Fibroblast of the aortic adventitia (primary cell): ENCODE data around the gene DGAT2. TPM values are rescaled to one million over a fixed set of nuclear protein-coding genes. Genes with fewer than 3 reads are reported as not detected.
A peak's percentile ranks its signal among the peaks of the same experiment; 100 is the strongest.

Experiments used
- DNase-seq: peaks from one replicate; pipeline ENCODE4 v3.0.0-alpha.2; 2010; ENCODE audit warnings: low read depth
- H3K4me3 ChIP-seq: 2 replicates; pipeline ENCODE4 v1.5.1; 2011; ENCODE audit warnings: low read depth, mild to moderate bottlenecking, control low read depth, low read length, moderate library complexity
- total RNA-seq: library from RNA; depleted of rRNA; stranded (reverse); fragments of >200 nt; gene quantifications from 2 replicates; pipeline ENCODE4 v1.2.3, GENCODE V29; 2012; ENCODE audit warnings: low replicate concordance
- TF ChIP-seq, protein P1 (sequence below): IDR thresholded peaks from 2 replicates; pipeline ENCODE4 v1.5.1; 2011; ENCODE audit warnings: mild to moderate bottlenecking, low read length, control low read depth, inconsistent platforms; ENCODE audit not compliant: insufficient read depth

Gene DGAT2
- total RNA-seq, 1 donor, result 13.4 TPM

DNA sequence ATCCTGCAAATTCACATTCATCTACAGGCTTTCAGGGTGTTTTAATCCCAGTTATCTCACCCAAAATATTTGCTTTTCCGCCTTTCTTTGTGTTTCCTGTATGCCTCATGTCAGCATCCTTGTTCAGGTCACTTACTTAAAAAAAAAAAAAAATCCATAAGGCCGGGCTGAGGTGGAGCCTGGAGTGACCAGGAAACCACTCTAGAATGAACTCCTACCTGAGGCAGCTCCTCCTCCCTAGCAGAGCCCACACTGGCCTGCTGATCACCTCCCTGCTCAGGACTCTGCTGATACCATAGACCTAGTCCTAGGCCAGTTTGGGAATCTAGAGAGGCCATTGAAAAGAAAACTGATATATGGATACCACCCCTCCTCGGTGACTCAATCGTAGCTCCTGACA lies 8.7 kb upstream of the DGAT2 start:
- DNase-seq, result no peak
- TF ChIP-seq, protein P1, sequence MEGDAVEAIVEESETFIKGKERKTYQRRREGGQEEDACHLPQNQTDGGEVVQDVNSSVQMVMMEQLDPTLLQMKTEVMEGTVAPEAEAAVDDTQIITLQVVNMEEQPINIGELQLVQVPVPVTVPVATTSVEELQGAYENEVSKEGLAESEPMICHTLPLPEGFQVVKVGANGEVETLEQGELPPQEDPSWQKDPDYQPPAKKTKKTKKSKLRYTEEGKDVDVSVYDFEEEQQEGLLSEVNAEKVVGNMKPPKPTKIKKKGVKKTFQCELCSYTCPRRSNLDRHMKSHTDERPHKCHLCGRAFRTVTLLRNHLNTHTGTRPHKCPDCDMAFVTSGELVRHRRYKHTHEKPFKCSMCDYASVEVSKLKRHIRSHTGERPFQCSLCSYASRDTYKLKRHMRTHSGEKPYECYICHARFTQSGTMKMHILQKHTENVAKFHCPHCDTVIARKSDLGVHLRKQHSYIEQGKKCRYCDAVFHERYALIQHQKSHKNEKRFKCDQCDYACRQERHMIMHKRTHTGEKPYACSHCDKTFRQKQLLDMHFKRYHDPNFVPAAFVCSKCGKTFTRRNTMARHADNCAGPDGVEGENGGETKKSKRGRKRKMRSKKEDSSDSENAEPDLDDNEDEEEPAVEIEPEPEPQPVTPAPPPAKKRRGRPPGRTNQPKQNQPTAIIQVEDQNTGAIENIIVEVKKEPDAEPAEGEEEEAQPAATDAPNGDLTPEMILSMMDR, result no peak
- no peak overlapping the region for H3K4me3 ChIP-seq

DNA sequence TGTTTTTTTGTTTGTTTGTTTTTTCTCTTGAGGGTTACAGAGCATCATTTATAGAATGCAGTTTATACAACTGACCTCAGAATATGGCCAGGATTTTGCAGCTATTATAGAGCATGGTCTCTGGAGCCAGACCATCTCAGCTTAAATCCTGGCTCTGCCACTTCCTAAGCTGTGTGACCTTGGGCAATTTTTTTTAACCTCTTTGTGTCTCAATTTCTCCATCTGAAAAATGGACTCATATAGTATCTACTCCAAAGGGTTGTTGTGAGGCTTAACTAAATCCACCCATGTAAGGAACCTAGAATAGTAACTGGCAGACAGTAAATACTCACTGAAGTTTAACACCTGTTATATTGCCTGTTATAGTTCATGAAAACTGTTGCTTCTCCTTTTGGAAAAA lies 8.3 kb upstream of the DGAT2 start:
- TF ChIP-seq, protein P1, result no peak
- no peak overlapping the region for H3K4me3 ChIP-seq
- DNase-seq, result no peak

DNA sequence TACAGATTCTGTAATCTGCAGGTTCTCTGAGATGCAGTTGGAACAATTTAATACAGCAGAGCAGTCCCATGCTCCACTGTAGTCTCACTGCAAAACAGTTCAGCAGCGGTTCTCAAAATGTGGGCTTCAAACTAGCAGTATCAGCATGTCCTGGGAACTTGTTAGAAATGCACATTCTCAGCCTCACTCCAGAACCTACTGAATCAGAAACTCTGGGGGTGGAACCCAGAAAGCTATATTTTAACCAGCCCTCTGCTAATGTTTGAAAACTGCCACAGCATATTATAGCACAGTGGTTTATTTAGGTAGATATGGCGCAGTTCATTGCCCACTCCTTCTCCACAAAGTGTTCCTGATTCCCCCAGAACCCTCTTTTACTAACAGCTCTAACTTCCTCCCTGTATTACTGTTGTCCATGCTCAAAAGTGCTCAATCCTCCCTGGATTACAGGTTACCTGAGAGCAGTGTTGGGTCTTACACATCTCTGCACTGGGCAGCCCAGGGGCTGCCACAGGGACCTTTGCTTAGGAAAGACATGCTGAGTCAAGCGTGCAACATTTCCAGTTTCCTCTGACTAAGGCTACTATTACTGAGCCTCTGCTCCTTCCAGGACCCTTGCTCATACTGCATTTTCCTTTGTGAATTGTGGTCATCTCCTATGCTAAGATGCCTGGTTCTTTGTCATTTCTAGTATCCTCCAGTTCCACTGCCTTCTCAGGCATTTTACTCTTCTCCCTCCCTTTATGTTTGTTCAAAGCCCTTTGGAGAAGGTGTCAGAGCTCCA lies 7.7 kb upstream of the DGAT2 start:
- peak; percentile 57 for DNase-seq
- H3K4me3 ChIP-seq, result no peak overlapping the region
- TF ChIP-seq, protein P1, result no peak

DNA sequence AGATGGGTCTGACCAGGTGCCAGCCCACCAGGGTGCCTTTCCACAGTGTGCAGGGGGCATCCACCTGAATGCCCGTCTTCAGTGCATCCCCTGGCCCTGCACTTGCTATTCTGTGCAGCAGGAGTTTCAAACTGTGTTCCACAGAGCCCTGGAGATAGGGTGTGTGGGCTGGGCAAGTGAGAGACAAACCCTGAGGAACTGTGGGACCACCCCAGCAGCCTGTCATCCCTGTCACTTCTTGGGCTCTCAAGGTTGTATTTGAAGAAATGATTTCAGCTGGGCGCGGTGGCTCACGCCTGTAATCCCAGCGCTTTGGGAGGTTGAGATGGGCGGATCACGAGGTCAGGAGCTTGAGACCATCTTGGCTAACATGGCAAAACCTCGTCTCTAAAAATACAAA lies 6.4 kb upstream of the DGAT2 start:
- TF ChIP-seq, protein P1, result no peak
- no peak overlapping the region for H3K4me3 ChIP-seq
- no peak for DNase-seq

DNA sequence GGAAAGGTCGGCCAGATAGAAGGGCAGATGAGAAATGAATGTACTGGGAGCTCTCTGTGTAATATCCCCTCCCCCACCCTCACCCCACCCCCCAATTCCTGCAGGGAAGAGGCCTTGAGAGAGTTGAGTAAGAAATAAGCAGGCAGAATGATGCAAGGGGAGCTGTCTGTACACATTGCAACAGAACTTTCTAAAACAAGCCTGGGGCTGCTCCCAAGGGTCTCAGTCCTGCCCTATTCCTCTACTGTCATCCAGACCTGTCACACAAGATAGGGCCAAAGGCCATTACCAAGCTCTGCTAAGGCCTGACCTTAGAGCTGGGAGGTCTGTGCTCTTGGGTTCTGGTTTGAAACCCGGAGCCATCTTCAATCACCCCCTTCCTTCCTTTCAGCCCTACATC lies 5.7 kb upstream of the DGAT2 start:
- no peak overlapping the region for H3K4me3 ChIP-seq
- TF ChIP-seq, protein P1, result no peak
- DNase-seq, result peak; percentile 64

DNA sequence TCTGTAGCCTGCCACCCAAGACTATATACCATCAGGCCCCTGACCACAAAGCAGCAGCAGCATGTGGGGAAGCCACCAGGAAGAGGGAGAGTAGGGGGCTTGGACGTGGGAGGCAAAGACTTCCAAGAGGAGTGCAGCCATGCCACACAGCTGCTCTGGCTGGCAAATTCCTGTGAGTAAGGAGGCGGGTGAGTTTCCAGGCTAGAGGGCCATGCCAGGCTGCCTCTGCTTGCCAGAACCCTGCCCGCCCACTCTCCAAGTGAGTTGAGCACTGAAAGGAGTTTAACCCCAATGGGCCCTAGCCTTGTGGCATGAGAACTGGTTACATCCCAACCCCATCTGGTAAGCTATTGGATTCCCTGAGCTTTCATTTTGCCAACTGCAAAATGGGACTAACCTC lies 4.7 kb upstream of the DGAT2 start:
- DNase-seq, result no peak
- H3K4me3 ChIP-seq, result no peak overlapping the region
- TF ChIP-seq, protein P1, result no peak

DNA sequence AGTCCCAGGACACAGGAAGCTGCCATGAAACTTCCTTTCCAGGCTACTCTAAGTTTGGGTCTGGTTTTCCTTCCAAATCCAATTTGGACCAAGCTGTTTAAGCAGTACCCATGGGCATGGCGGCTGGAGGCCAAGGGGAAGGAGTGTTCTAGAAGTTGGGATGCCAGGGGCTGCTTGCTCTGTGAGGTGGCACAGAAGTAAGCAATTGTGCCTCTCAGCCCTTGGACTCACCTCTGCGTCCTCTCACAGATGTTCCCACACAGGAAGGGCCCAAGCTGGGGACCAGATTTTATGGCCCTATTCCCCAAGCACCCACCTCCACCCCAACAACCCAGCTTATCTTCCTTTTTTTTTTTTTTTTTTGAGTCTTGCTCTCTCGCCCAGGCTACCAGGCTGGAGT lies 3.5 kb upstream of the DGAT2 start:
- TF ChIP-seq, protein P1, result no peak
- no peak overlapping the region for H3K4me3 ChIP-seq
- no peak for DNase-seq
